ENCODE measurements around the gene OVCA2. TPM values are rescaled to one million over a fixed set of nuclear protein-coding genes. Genes with fewer than 3 reads are reported as not detected.
A peak's percentile ranks its signal among the peaks of the same experiment; 100 is the strongest.

OVCA2 gene
- total RNA-seq, 2 donors from 2014 or later = 17.1 to 36.3 TPM

DNA sequence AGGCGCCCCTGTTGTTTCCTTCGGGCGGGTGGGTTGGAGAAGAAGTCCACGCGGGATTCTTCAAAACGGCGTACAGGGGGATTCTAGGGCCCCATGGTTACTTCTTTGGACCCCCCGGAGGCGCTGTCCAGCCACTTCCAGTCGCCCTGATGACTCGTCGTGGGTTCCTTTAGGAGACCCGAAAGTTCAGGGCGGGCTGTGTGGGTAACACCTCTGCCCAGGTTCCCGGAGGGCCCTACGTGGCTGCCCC lies 12.4 kb downstream of the OVCA2 start:
- peaks cover 0 to 27% of the 10 kb centered on the region in 2 donors for H3K27me3 ChIP-seq

GRCh38 chr17:2054512-2055291 lies 12.9 kb downstream of the OVCA2 start, which contains the start of gene HIC1:
TSS of gene HIC1 (plus strand) at chr17:2055103. CDS start at chr17:2056691, 1,588 bp downstream.
- DNase-seq (peak; percentile 71 to 77 (median 74)), ATAC-seq (peak; percentile 45)
- H3K4me3 ChIP-seq = peak within 1 kb of the TSS in 1 of 2 donors; percentile 25
- peaks cover 0 to 27% of the 10 kb centered on the region in 2 donors for H3K27me3 ChIP-seq
- intact Hi-C loops (cut with DNase I) = no loop called here
- H3K36me3 ChIP-seq (replicated peaks in 1 of 2; ENCODE audit: insufficient read depth in 1 of 2, low read depth in 2 of 2) = no peaks in the 10 kb centered on the region
- peak within 1 kb of the TSS in 3 of 4 donors; percentile 52 to 62 (median 59) for H3K27ac ChIP-seq
- H3K4me1 ChIP-seq = peaks cover 70% of the 10 kb centered on the region
- peak in 2 of 3 donors; percentile 38 to 40 for TF ChIP-seq POLR2A (IDR thresholded peaks at IDR 0.05)
- TF ChIP-seq, protein P1, sequence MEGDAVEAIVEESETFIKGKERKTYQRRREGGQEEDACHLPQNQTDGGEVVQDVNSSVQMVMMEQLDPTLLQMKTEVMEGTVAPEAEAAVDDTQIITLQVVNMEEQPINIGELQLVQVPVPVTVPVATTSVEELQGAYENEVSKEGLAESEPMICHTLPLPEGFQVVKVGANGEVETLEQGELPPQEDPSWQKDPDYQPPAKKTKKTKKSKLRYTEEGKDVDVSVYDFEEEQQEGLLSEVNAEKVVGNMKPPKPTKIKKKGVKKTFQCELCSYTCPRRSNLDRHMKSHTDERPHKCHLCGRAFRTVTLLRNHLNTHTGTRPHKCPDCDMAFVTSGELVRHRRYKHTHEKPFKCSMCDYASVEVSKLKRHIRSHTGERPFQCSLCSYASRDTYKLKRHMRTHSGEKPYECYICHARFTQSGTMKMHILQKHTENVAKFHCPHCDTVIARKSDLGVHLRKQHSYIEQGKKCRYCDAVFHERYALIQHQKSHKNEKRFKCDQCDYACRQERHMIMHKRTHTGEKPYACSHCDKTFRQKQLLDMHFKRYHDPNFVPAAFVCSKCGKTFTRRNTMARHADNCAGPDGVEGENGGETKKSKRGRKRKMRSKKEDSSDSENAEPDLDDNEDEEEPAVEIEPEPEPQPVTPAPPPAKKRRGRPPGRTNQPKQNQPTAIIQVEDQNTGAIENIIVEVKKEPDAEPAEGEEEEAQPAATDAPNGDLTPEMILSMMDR (IDR thresholded peaks at IDR 0.05) = peak; percentile 52 to 97 (median 94)
- no peaks in the 10 kb centered on the region for H3K9me3 ChIP-seq
- 0 to 1% methylated on average over 7 to 72 of the region's 72 CpGs for WGBS, 2 donors

More for the DNA sequence above, 12.4 kb downstream of the OVCA2 start:
- DNase-seq = no peak
- no peaks in the 10 kb centered on the region for H3K36me3 ChIP-seq (replicated peaks in 1 of 2; ENCODE audit: insufficient read depth in 1 of 2, low read depth in 2 of 2)
- no peak for ATAC-seq
- H3K27ac ChIP-seq = peak overlapping the region in 2 of 4 donors; percentile 15 to 26
- WGBS, 2 donors = 7 to 15% methylated on average over 15 of the region's 16 CpGs
- no peak overlapping the region for H3K4me3 ChIP-seq
- TF ChIP-seq POLR2A (IDR thresholded peaks at IDR 0.05) = no peak
- TF ChIP-seq, protein P1 (IDR thresholded peaks at IDR 0.05) = no peak
- intact Hi-C loops (cut with DNase I) = no loop called here
- H3K9me3 ChIP-seq = no peaks in the 10 kb centered on the region
- peaks cover 73% of the 10 kb centered on the region for H3K4me1 ChIP-seq

DNA sequence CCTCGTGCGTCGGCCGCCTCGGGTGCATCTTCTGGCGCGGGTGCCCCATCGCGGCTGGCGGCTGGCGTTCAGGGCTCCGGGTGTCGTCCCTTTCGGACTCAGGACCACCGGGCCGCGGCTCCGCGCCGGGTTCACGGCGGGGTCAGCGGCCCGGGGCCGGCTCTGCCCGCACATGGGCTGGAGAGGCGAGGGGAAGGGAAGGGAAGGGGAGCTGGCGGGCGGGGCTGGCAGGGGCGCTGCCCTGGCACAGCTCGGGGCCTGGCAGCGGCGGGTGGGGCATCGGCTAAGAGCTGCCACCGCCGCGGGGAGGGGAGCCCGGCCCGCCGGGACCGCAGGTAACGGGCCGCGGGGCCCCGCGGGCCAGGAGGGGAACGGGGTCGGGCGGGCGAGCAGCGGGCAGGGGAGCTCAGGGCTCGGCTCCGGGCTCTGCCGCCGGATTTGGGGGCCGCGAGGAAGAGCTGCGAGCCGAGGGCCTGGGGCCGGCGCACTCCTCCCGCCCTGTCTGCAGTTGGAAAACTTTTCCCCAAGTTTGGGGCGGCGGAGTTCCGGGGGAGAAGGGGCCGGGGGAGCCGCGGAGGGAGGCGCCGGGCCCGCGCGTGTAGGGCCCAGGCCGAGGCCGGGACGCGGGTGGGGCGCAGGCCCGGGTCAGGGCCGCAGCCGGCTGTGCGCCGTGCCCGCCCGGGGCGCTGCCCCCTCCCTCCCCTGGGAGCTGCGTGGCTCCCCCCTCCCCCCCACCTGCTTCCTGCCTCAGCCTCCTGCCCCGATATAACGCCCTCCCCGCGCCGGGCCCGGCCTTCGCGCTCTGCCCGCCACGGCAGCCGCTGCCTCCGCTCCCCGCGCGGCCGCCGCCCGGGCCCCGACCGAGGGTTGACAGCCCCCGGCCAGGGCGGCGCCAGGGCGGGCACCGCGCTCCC lies 13.7 kb downstream of the OVCA2 start:
- WGBS, 2 donors = 3 to 9% methylated on average over 17 to 98 of the region's 113 CpGs
- H3K4me1 ChIP-seq = peaks cover 66% of the 10 kb centered on the region
- peaks cover 0 to 27% of the 10 kb centered on the region in 2 donors for H3K27me3 ChIP-seq
- TF ChIP-seq, protein P1 (IDR thresholded peaks at IDR 0.05) = no peak
- no peak for TF ChIP-seq POLR2A (IDR thresholded peaks at IDR 0.05)
- intact Hi-C loops (cut with DNase I) = loop anchor here (2.0 kb wide), 1 partner anchor 187 kb away; no protein-coding TSS in a partner anchor
- H3K9me3 ChIP-seq = no peaks in the 10 kb centered on the region
- peak overlapping the region in 3 of 4 donors; percentile 52 to 62 (median 59) for H3K27ac ChIP-seq
- no peak for ATAC-seq
- H3K36me3 ChIP-seq (replicated peaks in 1 of 2; ENCODE audit: insufficient read depth in 1 of 2, low read depth in 2 of 2) = no peaks in the 10 kb centered on the region
- DNase-seq = peak in 1 of 4 donors; percentile 17
- peak overlapping the region in 1 of 2 donors; percentile 25 for H3K4me3 ChIP-seq

GRCh38 chr17:2056206-2057174 lies 14.7 kb downstream of the OVCA2 start:
- no peak for ATAC-seq
- peaks cover 0 to 27% of the 10 kb centered on the region in 2 donors for H3K27me3 ChIP-seq
- WGBS, 2 donors = 24 to 53% methylated on average over 19 to 66 of the region's 85 CpGs
- peak overlapping the region in 2 of 4 donors; percentile 26 to 62 for H3K27ac ChIP-seq
- DNase-seq = peak in 2 of 4 donors; percentile 35 to 47
- peaks cover 56% of the 10 kb centered on the region for H3K4me1 ChIP-seq
- H3K36me3 ChIP-seq (replicated peaks in 1 of 2; ENCODE audit: insufficient read depth in 1 of 2, low read depth in 2 of 2) = peaks cover 0 to 5% of the 10 kb centered on the region in 2 donors
- no peak overlapping the region for H3K4me3 ChIP-seq
- H3K9me3 ChIP-seq = no peaks in the 10 kb centered on the region
- no peak for TF ChIP-seq POLR2A (IDR thresholded peaks at IDR 0.05)
- TF ChIP-seq, protein P1 (IDR thresholded peaks at IDR 0.05) = peak in 3 of 7 experiments; percentile 7 to 43 (median 10)
- intact Hi-C loops (cut with DNase I) = loop anchor here (2.0 kb wide), 1 partner anchor 186 kb away; no protein-coding TSS in a partner anchor

Measured in body of pancreas (tissue), 4 donors.